Myocyte (in vitro differentiated cells): Measurements from ENCODE around the gene IL24. TPM values are rescaled to one million over a fixed set of nuclear protein-coding genes. Genes with fewer than 3 reads are reported as not detected.
"Not testable (repeated sequence)": the region's sequence is repeated elsewhere in the genome, so short reads cannot be mapped to it uniquely, and the experiment has no call there.

Experiments used
- DNase-seq: peaks from one replicate; pipeline ENCODE4 v3.0.0-alpha.2; 2012; ENCODE audit warnings: low read depth
- polyA plus RNA-seq: library from polyadenylated mRNA; unstranded; fragments of >200 nt; gene quantifications from one replicate; pipeline ENCODE4 v1.2.1, GENCODE V29; 2012; ENCODE audit warnings: missing spikeins
- total RNA-seq: library from RNA; depleted of rRNA; stranded (reverse); fragments of >200 nt; gene quantifications from 2 replicates; pipeline ENCODE4 v1.2.3, GENCODE V29; 2014

The IL24 gene, protein sequence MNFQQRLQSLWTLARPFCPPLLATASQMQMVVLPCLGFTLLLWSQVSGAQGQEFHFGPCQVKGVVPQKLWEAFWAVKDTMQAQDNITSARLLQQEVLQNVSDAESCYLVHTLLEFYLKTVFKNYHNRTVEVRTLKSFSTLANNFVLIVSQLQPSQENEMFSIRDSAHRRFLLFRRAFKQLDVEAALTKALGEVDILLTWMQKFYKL
- not detected in 2 replicates for total RNA-seq
- polyA plus RNA-seq = not detected

DNA sequence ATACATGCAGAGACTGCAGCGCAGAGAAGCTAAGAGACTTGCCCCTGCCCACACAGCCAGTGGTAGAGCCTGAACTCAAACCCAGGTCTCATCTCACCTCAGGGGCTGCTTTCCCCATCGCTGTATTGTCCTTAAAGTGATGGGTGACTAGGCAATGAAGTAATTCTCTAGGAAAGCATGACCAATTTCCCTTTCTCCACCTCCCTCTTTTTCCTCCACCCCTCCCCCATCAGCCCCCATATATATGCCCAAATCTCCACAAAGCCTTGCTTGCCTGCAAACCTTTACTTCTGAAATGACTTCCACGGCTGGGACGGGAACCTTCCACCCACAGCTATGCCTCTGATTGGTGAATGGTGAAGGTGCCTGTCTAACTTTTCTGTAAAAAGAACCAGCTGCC, at the start of gene IL24:
TSS of gene IL24 (plus strand) at position 269 of the 400 bp plus-strand sequence. CDS start 390 bp downstream, outside the sequence.
- no peak for DNase-seq

DNA sequence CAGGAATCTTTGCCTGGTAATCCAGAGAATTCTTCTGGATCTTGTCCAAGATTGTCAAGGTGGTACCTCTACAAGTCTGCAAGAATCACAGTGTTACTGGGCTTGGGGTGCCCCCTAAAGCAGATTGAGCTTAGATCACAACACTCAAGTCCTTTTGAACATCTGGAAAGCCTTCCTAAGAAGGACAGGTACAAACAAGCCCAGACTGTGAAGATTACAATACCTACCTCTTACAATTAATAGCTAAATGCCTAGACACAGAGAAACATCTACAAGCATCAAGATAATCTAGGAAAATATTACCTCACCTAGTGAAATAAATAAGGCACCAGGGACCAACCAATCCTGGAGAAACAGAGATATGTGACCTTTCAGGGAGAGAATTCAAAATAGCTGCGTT, 49.3 kb upstream of the IL24 start:
- DNase-seq = no peak

DNA sequence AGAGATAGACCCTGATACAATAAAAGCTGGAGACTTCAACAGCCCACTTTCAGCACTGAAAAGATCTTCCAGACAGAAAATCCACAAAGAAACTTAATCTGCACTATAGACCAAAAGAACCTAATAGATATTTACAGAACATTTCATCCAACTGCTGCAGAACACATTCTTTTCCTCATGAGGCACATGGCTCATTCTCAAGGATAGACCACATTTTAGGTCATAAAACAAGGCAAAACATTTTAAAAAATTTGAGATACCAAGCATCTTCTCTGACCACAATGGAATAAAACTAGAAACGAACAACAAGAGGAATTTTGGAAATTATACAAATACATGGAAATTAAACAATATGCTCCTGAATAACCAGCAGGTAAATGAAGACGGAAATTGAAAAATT, 46.8 kb upstream of the IL24 start:
- peak; percentile 26 for DNase-seq

DNA sequence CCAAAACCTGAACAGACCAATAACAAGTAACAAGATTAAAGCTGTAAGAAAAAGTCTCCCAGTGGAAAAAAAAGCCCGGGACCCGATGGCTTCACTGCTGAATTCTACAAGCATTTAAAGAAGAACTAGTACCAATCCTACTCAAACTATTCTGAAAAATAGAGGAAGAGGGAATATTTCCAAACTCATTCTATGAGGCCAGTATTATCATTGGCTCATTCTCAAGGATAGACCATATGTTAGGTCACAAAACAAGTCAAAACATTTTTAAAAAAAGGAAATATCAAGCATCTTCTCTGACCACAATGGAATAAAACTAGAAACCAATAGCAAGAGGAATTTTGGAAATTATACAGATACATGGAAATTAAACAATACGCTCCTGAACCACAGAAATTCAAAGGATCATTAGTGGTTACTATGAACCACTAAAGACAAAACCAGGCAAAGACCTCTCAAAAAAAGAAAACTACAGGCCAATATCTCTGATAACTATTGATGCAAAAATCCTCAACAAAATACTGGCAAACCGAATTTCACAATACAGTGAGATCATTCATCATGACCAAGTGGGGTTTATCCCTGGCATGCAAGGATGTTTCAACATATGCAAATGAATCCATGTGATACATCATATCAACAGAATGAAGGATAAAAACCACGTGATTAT, 45.8 kb upstream of the IL24 start:
- peak; percentile 45 for DNase-seq

DNA sequence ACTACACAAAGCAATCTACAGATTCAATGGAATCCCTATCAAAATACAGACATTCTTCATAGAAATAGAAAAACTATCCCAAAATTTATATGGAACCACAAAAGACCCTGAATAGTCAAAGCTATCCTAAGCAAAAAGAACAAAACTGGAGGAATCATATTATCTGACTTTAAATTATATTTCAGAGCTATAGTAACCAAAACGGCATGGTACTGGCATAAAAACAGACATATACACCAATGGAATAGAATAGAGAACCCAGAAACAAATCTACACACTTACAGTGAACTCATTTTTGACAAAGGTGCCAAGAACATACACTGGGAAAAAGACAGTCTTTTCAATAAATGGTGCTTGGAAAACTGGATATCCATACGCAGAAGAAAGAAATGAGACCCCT, 44.6 kb upstream of the IL24 start:
- DNase-seq = not testable (repeated sequence)

DNA sequence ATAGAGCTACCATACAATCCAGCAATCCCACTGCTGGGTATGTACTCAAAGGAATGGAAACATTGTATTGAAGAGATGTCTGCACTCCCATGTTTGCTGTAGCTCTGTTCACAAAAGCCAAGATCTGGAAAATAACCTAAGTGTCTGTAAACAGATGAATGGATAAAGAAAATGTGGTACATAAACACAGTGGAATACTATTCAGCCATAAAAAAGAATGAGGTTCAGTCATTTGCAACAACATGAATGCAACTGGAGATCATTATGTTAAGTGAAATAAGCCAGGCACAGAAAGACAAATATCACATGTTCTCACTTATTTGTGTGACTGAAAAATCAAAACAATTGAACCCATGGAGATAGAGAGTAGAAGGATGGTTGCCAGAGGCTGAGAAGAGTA, 43.5 kb upstream of the IL24 start:
- not testable (repeated sequence) for DNase-seq

DNA sequence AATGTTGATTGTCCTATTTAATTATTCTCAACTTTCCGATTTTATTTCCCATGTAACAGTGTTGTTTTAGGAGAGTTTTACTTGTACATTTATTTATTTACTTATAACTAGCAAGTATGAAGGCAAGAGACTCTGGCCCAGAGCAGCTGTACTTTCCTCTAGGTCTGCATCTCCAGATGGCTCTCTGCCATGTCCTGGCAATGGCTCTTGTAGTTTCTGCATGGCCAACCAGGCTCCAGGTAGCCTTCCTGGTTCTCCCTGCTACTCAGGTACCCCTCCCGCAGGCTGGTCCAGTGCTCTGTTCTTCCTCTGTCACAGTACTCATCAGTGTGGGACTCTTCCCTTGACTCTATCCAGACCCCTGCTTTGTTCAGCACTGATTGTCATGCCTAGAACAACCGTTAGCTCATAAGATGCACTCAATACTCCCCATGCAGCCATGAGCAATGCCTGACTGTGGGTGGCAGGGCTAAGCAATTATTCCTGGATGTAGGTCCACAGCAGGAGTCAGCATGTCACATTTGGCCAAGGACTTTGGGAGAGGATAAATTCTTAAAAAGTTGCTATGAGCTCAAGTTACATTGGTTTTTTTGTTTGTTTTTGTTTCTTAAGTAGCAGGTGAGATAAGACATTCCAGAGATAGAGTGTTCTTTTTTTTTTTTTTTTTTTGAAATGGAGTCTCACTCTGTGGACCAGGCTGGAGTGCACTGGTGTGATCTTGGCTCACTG, 42.7 kb upstream of the IL24 start:
- DNase-seq = no peak

DNA sequence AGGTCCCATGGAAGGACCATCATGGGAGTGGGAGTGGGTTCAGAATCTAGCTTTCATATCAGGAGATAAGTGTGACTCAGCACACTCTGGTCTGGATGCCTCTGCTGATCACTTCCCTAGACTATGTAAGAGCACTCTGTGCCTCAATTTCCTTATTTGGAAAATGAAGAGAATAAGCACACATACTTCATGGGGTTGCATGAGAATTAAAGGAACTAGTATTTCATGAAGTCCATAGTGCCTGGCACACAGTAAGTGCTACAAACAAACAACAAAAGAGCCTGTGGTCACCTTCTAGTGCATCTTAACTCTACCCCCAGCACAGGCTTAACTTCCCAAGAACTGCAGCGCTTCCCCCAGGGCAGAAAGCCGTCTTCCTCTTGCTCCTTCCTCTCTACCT, 41.4 kb upstream of the IL24 start:
- DNase-seq = no peak

DNA sequence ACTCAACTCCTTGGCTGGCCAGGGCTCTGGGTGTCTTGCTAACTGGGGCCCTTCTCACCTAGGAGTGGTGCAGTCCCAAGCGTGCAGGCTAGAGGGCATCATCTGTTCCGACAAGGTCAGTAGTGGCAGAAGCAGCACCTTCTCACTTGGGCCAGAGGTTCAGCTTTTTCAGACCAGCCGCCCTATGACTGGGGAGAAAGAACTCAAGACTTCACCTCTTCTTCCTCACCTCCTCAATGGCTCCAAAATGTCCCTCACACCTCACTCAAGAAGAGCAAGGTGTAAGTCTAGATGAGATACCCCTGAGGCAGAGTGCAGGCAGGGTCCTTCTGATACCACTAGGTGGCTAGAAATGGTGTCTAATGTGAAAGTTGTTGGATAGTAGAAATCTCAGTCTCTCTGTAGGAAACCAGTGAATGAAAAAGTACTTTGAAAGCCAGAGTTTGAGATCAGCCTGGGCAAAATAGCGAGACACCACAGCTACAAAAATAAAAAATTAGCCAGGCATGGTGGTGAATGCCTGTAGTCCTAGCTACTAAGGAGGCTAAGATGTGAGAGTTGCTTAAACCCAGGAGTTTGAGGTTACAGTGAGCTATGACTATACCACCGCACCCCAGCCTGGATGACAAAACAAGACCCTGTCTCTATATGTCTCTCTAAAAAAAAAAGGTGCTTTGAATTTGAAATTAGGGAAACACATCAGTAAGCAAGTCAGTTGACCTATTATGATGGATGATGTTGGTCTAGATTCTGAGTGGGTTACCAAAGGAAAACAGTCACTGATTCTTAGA, 40.4 kb upstream of the IL24 start:
- no peak for DNase-seq

DNA sequence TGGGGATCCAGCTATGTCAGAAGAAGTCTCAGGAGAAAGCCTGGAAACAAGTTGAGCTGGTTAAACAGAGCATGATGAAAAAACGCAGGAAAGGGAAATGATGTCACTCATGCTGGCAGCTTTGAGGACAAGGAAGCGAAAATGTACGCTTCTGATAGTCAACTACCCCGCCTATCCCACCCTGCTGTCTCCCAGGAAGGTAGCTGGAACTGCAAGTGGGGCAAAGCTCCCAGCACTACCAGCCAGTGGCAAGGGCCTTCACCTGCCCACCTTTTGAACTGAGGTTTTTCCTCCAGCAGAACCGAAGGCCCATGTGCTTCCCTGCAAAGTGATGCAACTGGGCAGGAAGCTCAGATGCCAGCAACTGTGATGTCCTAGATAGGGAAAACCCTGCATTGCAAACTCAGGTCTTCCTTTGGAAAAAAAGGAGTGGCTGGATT, 38.1 kb upstream of the IL24 start:
- DNase-seq = no peak

DNA sequence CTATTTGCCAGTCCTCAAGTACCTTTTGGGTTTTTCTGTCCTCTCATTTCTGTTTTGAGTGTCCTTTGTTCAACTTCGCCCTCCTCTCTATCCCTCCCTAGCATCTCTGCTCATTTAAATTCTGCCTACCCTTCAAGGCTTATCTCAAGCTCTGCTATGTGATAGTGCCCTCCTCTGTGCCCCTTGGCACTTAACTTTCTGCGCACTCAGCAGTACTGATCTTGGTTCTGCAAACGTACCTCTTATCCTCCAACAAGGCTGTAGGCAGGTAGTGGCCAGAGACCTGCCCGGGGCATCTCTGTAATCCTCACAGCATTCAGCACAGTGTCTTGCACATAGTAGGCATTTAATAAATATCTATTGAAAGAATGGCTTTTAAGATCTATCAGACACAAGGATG, 37.1 kb upstream of the IL24 start:
- DNase-seq = no peak

DNA sequence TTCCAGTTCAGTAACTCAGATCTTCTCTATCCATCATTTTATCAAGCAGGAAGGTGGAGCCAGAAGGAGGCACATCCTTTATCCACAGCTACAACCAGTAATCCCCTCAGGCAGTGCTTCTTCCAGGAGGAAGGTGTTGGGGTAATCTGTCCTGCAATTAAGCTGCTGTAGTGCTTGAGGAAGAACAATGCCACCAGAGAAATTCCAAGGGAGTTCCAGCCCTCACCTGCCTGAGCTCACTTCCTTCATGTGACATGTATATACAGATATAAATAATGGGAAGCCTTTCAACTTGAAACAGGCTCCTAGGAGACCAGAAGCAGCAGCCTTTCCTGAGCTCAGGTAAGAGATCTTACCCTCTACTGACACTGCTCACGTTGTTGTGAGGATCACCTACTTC, 34.0 kb upstream of the IL24 start:
- DNase-seq = no peak

DNA sequence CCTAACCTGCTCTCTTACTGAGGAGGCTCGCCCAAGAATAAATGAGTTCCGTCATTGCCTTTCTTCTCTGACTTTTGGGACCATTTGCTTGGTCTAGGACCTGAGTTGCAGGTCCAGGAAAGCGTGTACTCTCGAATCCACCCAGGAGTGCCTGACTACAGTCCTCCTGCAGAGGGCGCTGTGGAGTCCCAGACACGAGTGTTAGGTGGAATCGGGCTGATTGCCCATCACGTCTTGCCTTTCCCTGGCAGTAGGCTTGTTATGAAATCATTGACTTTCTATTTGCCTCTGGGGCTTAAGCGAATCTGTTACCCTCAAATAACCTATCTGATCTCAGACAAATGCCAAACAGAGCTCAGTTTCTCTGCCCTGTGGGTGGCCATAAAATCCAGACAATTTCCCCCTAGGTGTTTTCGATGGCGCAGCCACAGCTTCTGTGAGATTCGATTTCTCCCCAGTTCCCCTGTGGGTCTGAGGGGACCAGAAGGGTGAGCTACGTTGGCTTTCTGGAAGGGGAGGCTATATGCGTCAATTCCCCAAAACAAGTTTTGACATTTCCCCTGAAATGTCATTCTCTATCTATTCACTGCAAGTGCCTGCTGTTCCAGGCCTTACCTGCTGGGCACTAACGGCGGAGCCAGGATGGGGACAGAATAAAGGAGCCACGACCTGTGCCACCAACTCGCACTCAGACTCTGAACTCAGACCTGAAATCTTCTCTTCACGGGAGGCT, 32.1 kb upstream of the IL24 start, which contains the start of gene IL20:
TSS of gene IL20 (plus strand) at position 685 of the 733 bp plus-strand sequence. CDS start 230 bp downstream, outside the sequence.
- peak; percentile 78 for DNase-seq

DNA sequence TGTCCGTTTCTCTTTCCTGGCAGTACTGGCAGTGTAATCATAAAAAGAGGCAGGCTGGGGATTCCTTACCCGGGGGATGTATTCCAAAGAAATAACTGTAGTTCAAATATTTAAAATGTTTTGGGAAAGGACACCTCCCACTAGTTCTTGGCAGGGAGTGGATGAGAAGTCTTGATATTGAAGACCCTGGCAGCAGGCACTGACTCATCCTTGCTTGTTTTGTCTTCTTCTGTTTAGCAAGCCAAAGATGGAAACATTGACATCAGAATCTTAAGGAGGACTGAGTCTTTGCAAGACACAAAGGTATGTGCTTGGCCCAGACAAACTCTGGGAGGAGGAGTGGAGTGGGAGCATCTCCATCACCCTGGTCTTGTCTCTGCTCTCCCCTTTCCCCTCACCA, 31.2 kb upstream of the IL24 start:
- no peak for DNase-seq

DNA sequence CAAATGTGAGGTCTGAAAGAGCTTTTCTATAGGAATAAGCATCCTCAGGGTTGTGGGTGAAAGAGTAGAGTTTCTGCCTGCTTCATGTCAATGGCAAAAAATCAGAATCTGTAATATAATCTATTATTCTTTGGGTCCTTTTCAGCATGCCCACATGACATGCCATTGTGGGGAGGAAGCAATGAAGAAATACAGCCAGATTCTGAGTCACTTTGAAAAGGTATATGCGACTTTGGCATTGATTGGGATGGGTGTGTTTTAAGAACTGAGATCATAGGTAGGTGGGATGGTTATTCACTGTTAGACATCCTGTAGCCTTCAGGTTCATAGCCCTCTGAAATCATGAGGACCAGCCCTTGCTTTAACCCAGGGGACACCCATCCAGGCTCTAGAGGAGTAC, 30.0 kb upstream of the IL24 start:
- DNase-seq = no peak

DNA sequence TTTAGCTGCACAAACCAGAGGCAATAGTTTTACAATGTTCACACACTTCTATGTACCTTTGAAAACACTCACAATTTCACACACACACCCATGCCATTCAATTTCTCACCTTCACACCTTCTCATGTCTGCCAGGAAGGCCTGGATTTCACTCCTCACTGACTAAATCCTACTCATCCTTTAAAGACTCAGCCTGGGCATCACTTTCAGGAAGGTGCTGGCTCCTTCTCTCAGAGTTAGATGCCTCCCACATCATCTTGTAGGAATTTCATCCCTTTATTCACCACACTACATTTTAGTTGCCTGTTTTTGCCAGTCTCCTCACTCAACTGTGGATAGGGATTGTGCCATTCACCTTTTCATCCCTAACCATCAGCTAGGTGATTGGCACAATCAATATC, 29.5 kb upstream of the IL24 start:
- DNase-seq = no peak

DNA sequence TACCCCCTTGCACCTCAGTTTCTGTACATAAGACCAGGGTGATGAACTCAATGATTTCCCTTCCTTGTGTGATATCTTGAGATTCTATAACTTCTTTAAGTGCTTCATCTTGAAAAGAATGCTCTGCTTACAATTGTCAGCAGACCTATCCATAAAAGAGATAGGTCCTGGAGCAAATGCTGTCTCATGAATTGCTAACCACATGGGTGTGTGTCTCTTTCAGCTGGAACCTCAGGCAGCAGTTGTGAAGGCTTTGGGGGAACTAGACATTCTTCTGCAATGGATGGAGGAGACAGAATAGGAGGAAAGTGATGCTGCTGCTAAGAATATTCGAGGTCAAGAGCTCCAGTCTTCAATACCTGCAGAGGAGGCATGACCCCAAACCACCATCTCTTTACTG, 29.0 kb upstream of the IL24 start:
- peak; percentile 27 for DNase-seq

DNA sequence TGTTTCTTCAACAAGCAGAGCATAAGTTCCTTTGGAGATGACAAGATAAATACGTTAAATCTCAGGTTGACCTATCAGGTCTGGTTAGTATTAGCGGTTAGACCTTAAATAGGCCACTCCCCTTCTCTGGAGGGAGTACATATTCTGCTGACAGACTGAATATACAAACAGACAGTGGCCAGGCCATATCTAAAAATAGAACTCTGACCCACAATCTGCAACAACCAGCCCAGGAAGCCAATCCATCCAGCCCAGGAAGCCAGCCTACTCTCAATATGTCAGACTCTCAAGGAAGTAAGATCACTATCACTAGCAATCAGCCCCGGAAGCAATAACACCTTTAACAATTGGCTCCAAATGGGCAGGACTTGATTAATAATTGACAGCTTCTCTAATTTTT, 25.1 kb upstream of the IL24 start:
- peak; percentile 51 for DNase-seq

DNA sequence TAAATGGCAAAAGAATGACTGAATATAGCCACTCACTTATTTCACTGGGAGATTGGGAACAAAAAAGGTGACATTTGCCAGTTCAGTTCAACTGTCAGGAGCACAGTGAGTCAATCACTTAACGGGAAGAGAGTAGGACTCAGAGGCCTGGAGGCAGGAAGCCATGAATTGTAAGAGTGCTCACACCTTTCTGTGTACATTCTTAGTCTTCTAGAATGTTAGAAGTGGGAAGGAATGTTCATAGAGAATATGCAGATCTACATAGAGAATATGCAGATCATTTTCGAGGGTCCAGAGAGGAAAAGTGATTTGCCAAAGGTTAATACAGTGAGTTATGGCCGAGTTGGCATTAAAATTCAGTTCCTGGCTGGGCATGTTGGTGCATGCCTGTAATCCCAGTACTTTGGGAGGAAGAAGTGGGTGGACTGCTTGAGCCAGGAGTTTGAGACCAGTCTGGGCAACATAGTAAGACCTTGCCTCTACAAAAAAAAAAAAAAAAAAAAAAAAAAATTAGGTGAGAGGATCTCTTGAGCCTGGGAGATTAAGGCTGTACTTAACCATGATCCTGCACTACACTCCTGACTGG, 23.5 kb upstream of the IL24 start:
- DNase-seq = no peak

DNA sequence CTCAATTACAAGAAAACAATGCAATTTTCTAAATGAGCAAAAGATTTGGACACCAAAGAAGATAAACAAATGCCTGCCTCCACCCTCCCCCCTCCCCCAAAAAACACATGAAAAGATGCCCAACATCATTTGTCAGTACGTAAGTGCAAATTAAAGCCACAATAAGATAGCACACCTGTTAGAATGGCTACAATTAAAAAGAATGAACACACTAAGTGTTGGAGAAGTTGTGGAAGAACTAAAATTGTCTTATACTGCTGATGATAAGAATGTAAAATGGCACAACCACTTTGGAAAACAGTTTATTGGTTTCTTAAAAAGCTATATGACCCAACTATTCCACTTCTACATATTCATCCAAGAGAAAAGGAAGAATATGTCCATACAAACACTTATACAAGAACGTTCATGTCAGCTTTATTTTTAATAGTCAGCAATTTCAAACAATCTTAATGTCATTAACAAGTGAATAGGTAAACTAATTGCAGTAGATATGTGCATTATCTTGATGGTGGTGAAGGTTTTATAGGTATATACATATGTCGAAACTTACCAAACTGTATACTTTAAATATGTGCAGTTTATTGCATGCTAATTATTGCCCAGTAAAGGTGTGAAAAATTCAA, 21.4 kb upstream of the IL24 start:
- no peak for DNase-seq
